ENCODE measurements around the gene DNAI1.

- TF ChIP-seq CTCF (IDR thresholded peaks at IDR 0.05) (peak; percentile 33 to 85 (median 77)), POLR2A (IDR thresholded peaks at IDR 0.05) (no peak), EP300 (IDR thresholded peaks at IDR 0.05) (no peak)
Observed at GRCh38 chr9:34546834-34547827, 88.5 kb downstream of the DNAI1 start.

All from tibial nerve (tissue), 4 donors.